Measurements from ENCODE around the gene GRM4.

Gene GRM4

GRCh38 chr6:33988121-33989015, 157.5 kb downstream of the GRM4 start:
- no peaks in the 10 kb centered on the region for H3K27me3 ChIP-seq (ENCODE audit: control insufficient read depth, insufficient read depth, low read length, poor library complexity, severe bottlenecking)
- H3K4me1 ChIP-seq (ENCODE audit: control insufficient read depth, insufficient read depth, low read length) = peaks cover 5% of the 10 kb centered on the region
- 72 to 76% methylated on average over 16 of the region's 16 CpGs for WGBS, 2 experiments
- no peak overlapping the region for H3K4me3 ChIP-seq (ENCODE audit: insufficient read depth, low read depth, low read length)
- no peak overlapping the region for H3K27ac ChIP-seq (ENCODE audit: insufficient read depth, low read depth, low read length, poor library complexity, severe bottlenecking)
- no peaks in the 10 kb centered on the region for H3K36me3 ChIP-seq (ENCODE audit: control insufficient read depth, insufficient read depth, low read length)
- no peaks in the 10 kb centered on the region for H3K9me3 ChIP-seq (ENCODE audit: control insufficient read depth, low read length)

- Histone ChIP-seq H3K27ac (ENCODE audit: insufficient read depth, low read depth, low read length, poor library complexity, severe bottlenecking) (no peak overlapping the region), H3K4me1 (ENCODE audit: control insufficient read depth, insufficient read depth, low read length) (peaks cover 5% of the 10 kb centered on the region), H3K36me3 (ENCODE audit: control insufficient read depth, insufficient read depth, low read length) (no peaks in the 10 kb centered on the region), H3K27me3 (ENCODE audit: control insufficient read depth, insufficient read depth, low read length, poor library complexity, severe bottlenecking) (no peaks in the 10 kb centered on the region), H3K9me3 (ENCODE audit: control insufficient read depth, low read length) (no peaks in the 10 kb centered on the region), H3K4me3 (ENCODE audit: insufficient read depth, low read depth, low read length) (no peak overlapping the region)
- WGBS, 2 experiments = 91 to 93% methylated on average over 13 of the region's 13 CpGs
These were observed 158.3 kb downstream of the GRM4 start for GRCh38 chr6:33987531-33988021.

GRCh38 chr6:33985947-33986346, 159.9 kb downstream of the GRM4 start:
- H3K27me3 ChIP-seq (ENCODE audit: control insufficient read depth, insufficient read depth, low read length, poor library complexity, severe bottlenecking) = no peaks in the 10 kb centered on the region
- H3K27ac ChIP-seq (ENCODE audit: insufficient read depth, low read depth, low read length, poor library complexity, severe bottlenecking) = no peak overlapping the region
- no peaks in the 10 kb centered on the region for H3K36me3 ChIP-seq (ENCODE audit: control insufficient read depth, insufficient read depth, low read length)
- no peak overlapping the region for H3K4me3 ChIP-seq (ENCODE audit: insufficient read depth, low read depth, low read length)
- peaks cover 5% of the 10 kb centered on the region for H3K4me1 ChIP-seq (ENCODE audit: control insufficient read depth, insufficient read depth, low read length)
- H3K9me3 ChIP-seq (ENCODE audit: control insufficient read depth, low read length) = no peaks in the 10 kb centered on the region
- 93 to 94% methylated on average over 1 of the region's 1 CpG for WGBS, 2 experiments

- H3K27me3 ChIP-seq (ENCODE audit: control insufficient read depth, insufficient read depth, low read length, poor library complexity, severe bottlenecking) = no peaks in the 10 kb centered on the region
These were observed 160.6 kb downstream of the GRM4 start for GRCh38 chr6:33985313-33985751.

GRCh38 chr6:33984466-33985312, 161.2 kb downstream of the GRM4 start:
- no peaks in the 10 kb centered on the region for H3K27me3 ChIP-seq (ENCODE audit: control insufficient read depth, insufficient read depth, low read length, poor library complexity, severe bottlenecking)
- no peaks in the 10 kb centered on the region for H3K9me3 ChIP-seq (ENCODE audit: control insufficient read depth, low read length)
- H3K27ac ChIP-seq (ENCODE audit: insufficient read depth, low read depth, low read length, poor library complexity, severe bottlenecking) = no peak overlapping the region
- WGBS, 2 experiments = 84 to 85% methylated on average over 21 of the region's 21 CpGs
- H3K4me3 ChIP-seq (ENCODE audit: insufficient read depth, low read depth, low read length) = no peak overlapping the region
- H3K36me3 ChIP-seq (ENCODE audit: control insufficient read depth, insufficient read depth, low read length) = no peaks in the 10 kb centered on the region
- H3K4me1 ChIP-seq (ENCODE audit: control insufficient read depth, insufficient read depth, low read length) = peaks cover 5% of the 10 kb centered on the region

More at GRCh38 chr6:33985313-33985751, 160.6 kb downstream of the GRM4 start:
- Histone ChIP-seq H3K4me3 (ENCODE audit: insufficient read depth, low read depth, low read length) (no peak overlapping the region), H3K9me3 (ENCODE audit: control insufficient read depth, low read length) (no peaks in the 10 kb centered on the region), H3K27ac (ENCODE audit: insufficient read depth, low read depth, low read length, poor library complexity, severe bottlenecking) (no peak overlapping the region), H3K36me3 (ENCODE audit: control insufficient read depth, insufficient read depth, low read length) (no peaks in the 10 kb centered on the region), H3K4me1 (ENCODE audit: control insufficient read depth, insufficient read depth, low read length) (peaks cover 5% of the 10 kb centered on the region)
- 85 to 87% methylated on average over 14 of the region's 14 CpGs for WGBS, 2 experiments

GRCh38 chr6:33983721-33984465, 162.0 kb downstream of the GRM4 start:
- WGBS, 2 experiments = 90 to 93% methylated on average over 8 of the region's 8 CpGs
- H3K4me3 ChIP-seq (ENCODE audit: insufficient read depth, low read depth, low read length) = no peak overlapping the region
- H3K9me3 ChIP-seq (ENCODE audit: control insufficient read depth, low read length) = no peaks in the 10 kb centered on the region
- H3K4me1 ChIP-seq (ENCODE audit: control insufficient read depth, insufficient read depth, low read length) = peaks cover 5% of the 10 kb centered on the region
- H3K36me3 ChIP-seq (ENCODE audit: control insufficient read depth, insufficient read depth, low read length) = no peaks in the 10 kb centered on the region
- H3K27ac ChIP-seq (ENCODE audit: insufficient read depth, low read depth, low read length, poor library complexity, severe bottlenecking) = no peak overlapping the region
- H3K27me3 ChIP-seq (ENCODE audit: control insufficient read depth, insufficient read depth, low read length, poor library complexity, severe bottlenecking) = no peaks in the 10 kb centered on the region

GRCh38 chr6:33983109-33983716, 162.7 kb downstream of the GRM4 start:
- Histone ChIP-seq H3K27me3 (ENCODE audit: control insufficient read depth, insufficient read depth, low read length, poor library complexity, severe bottlenecking) (no peaks in the 10 kb centered on the region), H3K4me3 (ENCODE audit: insufficient read depth, low read depth, low read length) (no peak overlapping the region), H3K27ac (ENCODE audit: insufficient read depth, low read depth, low read length, poor library complexity, severe bottlenecking) (no peak overlapping the region), H3K4me1 (ENCODE audit: control insufficient read depth, insufficient read depth, low read length) (peaks cover 5% of the 10 kb centered on the region), H3K9me3 (ENCODE audit: control insufficient read depth, low read length) (no peaks in the 10 kb centered on the region), H3K36me3 (ENCODE audit: control insufficient read depth, insufficient read depth, low read length) (no peaks in the 10 kb centered on the region)
- 89 to 90% methylated on average over 12 to 13 of the region's 13 CpGs for WGBS, 2 experiments

- Histone ChIP-seq H3K4me1 (ENCODE audit: control insufficient read depth, insufficient read depth, low read length) (peaks cover 5% of the 10 kb centered on the region), H3K4me3 (ENCODE audit: insufficient read depth, low read depth, low read length) (no peak overlapping the region), H3K27me3 (ENCODE audit: control insufficient read depth, insufficient read depth, low read length, poor library complexity, severe bottlenecking) (no peaks in the 10 kb centered on the region), H3K36me3 (ENCODE audit: control insufficient read depth, insufficient read depth, low read length) (no peaks in the 10 kb centered on the region), H3K27ac (ENCODE audit: insufficient read depth, low read depth, low read length, poor library complexity, severe bottlenecking) (no peak overlapping the region), H3K9me3 (ENCODE audit: control insufficient read depth, low read length) (no peaks in the 10 kb centered on the region)
- 81 to 82% methylated on average over 4 of the region's 4 CpGs for WGBS, 2 experiments
These were observed 164.0 kb downstream of the GRM4 start for GRCh38 chr6:33981861-33982260.

GRCh38 chr6:33981421-33981820, 164.5 kb downstream of the GRM4 start:
- WGBS, 2 experiments = 91 to 95% methylated on average over 7 of the region's 7 CpGs
- Histone ChIP-seq H3K27ac (ENCODE audit: insufficient read depth, low read depth, low read length, poor library complexity, severe bottlenecking) (no peak overlapping the region), H3K27me3 (ENCODE audit: control insufficient read depth, insufficient read depth, low read length, poor library complexity, severe bottlenecking) (peaks cover 3% of the 10 kb centered on the region), H3K4me1 (ENCODE audit: control insufficient read depth, insufficient read depth, low read length) (peaks cover 5% of the 10 kb centered on the region), H3K9me3 (ENCODE audit: control insufficient read depth, low read length) (no peaks in the 10 kb centered on the region), H3K36me3 (ENCODE audit: control insufficient read depth, insufficient read depth, low read length) (no peaks in the 10 kb centered on the region), H3K4me3 (ENCODE audit: insufficient read depth, low read depth, low read length) (no peak overlapping the region)

All from ectodermal cell (in vitro differentiated cells).